ENCODE measurements around the gene TAS2R40.
"Not testable (repeated sequence)": the region's sequence is repeated elsewhere in the genome, so short reads cannot be mapped to it uniquely, and the experiment has no call there.

DNA sequence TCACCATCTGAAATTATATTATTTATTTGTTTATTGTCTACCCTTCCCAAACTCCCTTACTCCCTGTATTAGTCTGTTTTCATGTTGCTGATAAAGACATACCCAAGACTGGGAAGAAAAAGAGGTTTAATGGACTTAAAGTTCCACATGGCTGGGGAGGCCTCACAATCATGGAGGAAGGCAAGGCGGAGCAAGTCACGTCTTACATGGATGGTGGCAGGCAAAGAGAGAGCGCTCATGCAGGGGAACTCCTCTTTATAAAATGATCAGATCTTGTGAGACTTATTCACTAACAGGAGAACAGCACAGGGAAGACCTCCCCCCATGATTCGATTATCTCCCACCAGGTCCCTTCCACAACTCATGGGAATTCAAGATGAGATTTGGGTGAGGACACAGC, 8.4 kb upstream of the TAS2R40 start:
- not testable (repeated sequence) for TF ChIP-seq CTCF (IDR thresholded peaks at IDR 0.05; ENCODE audit: insufficient read depth, low read length); POLR2AphosphoS5 (IDR thresholded peaks at IDR 0.05; ENCODE audit: low read depth); GABPA (IDR thresholded peaks at IDR 0.05; ENCODE audit: low read depth); SPI1 (IDR thresholded peaks at IDR 0.05; ENCODE audit: borderline replicate concordance, low read depth)
